Measurements from ENCODE around the gene ACTG1.

The ACTG1 gene

DNA sequence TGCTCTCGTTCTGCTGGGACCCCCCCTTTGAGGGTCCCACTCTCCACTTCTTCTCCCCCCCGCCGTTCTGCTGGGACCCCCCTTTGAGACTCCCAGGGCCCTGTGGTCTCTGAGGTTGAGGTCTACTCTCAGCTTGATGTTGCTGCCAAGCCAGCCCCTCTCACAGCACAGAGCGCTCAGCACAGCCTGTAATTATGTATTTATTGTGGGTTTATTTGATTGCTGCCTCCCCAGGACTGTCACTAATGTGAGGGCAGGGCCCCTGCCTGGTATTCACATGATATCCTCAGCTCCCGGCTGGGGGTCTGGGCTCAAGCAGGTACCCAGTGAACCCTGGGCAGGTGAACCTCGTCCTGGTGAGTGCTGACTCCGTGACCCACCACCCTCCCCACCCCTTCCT lies 35.4 kb downstream of the ACTG1 start:
- DNase-seq (ENCODE audit: insufficient read length, low spot score) (no peak), FAIRE-seq (no peak)
- TF ChIP-seq POLR2A (IDR thresholded peaks at IDR 0.05; ENCODE audit: low read depth, low read length) (no peak), PAX5 (IDR thresholded peaks at IDR 0.05; ENCODE audit: insufficient read depth, low read length, severe bottlenecking) (no peak), TAF1 (IDR thresholded peaks at IDR 0.05; ENCODE audit: low read depth, low read length) (no peak), SPI1 (IDR thresholded peaks at IDR 0.05; ENCODE audit: low read depth, low read length) (no peak), POLR2AphosphoS5 (IDR thresholded peaks at IDR 0.05; ENCODE audit: low read depth, low read length) (no peak), POU2F2 (IDR thresholded peaks at IDR 0.05; ENCODE audit: low read depth, low read length) (no peak)

DNA sequence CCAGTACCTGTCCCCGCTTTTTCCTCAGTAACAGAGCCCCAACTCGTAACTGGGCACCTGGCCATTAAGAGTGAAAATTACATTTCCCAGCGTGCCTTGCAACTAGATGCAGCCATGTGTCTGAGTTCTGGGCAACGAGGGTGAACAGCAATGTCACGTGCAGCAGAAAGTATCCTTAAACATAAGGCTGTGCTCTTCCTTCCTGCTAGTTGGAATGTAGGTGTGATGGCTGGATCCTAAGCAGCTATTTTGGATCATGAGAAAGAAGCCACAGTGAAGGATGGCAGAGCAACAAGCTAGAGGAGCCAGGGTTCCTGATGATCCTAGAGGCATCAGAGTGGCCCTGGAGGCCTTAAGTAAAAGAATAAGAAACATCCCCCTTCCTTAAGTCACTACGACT lies 36.0 kb downstream of the ACTG1 start:
- no peak for FAIRE-seq
- TF ChIP-seq POLR2AphosphoS5 (IDR thresholded peaks at IDR 0.05; ENCODE audit: low read depth, low read length) (no peak), TAF1 (IDR thresholded peaks at IDR 0.05; ENCODE audit: low read depth, low read length) (no peak), PAX5 (IDR thresholded peaks at IDR 0.05; ENCODE audit: insufficient read depth, low read length, severe bottlenecking) (no peak), POLR2A (IDR thresholded peaks at IDR 0.05; ENCODE audit: low read depth, low read length) (no peak), SPI1 (IDR thresholded peaks at IDR 0.05; ENCODE audit: low read depth, low read length) (no peak), POU2F2 (IDR thresholded peaks at IDR 0.05; ENCODE audit: low read depth, low read length) (no peak)
- no peak for DNase-seq (ENCODE audit: insufficient read length, low spot score)

DNA sequence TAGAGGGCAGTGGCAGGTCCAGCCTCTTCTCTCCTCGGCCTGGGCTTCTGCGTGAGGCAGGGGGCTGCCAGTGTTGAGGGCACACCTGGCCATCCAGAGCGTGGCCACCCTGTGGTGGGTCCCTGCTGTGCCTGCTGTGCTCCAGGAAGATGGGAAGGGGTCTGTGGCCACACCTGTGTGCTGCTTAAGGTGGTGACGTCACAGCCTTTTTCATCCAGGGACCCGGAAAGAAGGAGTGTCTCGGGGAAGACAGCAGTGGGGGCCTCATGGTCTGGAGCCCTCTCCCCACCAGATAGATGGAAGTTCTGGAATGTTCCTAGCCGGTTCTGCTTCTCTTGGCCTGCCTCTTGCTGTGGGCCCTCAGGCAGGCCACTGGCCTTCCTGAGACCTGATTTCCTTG lies 36.5 kb downstream of the ACTG1 start:
- no peak for DNase-seq (ENCODE audit: insufficient read length, low spot score)
- FAIRE-seq = no peak
- no peak for TF ChIP-seq POLR2A (IDR thresholded peaks at IDR 0.05; ENCODE audit: low read depth, low read length)

DNA sequence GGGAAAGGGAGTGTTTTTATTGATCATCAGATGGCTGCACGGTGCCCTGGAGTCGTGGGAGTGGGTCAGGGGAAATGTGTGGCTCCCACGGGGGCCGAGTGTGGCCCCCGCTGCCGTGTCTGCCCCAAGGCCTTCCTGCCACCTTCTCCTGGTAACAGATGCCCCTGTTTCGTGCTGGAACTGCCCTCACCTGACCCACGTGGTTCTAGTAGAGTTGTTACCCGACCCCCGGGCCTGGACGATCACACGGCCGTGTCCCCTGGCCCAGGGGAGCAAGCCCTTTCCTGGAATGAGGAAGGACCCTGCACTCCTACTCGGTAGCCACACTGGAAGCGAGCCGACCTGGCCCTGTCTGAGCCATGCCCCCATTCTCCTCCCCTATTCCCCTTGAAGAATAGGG lies 37.6 kb downstream of the ACTG1 start:
- FAIRE-seq (no peak), DNase-seq (ENCODE audit: insufficient read length, low spot score) (no peak)
- no peak for TF ChIP-seq TAF1 (IDR thresholded peaks at IDR 0.05; ENCODE audit: low read depth, low read length)
- no peak for TF ChIP-seq POLR2AphosphoS5 (IDR thresholded peaks at IDR 0.05; ENCODE audit: low read depth, low read length)
- no peak for TF ChIP-seq PAX5 (IDR thresholded peaks at IDR 0.05; ENCODE audit: insufficient read depth, low read length, severe bottlenecking)
- no peak for TF ChIP-seq POLR2A (IDR thresholded peaks at IDR 0.05; ENCODE audit: low read depth, low read length)
- no peak for TF ChIP-seq SPI1 (IDR thresholded peaks at IDR 0.05; ENCODE audit: low read depth, low read length)
- TF ChIP-seq POU2F2 (IDR thresholded peaks at IDR 0.05; ENCODE audit: low read depth, low read length) = no peak

DNA sequence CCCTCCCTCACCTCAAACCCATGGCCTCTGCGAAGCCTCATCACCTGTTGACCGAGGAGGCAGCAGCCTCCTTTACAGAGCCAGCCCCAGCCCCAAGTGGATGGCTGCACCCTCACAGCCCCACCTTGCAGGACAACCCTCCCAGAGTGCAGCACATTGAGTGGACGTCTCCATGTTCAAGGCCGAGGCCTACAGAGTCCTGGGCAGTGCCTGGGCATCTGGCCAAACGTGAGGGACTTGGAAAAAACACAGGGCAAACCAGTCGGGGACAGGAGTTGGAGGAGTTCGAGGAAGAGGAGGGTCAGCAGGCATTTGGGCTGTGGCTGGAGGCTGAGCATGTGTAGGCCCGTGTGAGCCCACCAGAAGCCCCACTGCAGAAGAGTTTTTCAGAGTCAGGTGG lies 39.6 kb downstream of the ACTG1 start:
- FAIRE-seq (no peak), DNase-seq (ENCODE audit: insufficient read length, low spot score) (no peak)
- no peak for TF ChIP-seq PAX5 (IDR thresholded peaks at IDR 0.05; ENCODE audit: insufficient read depth, low read length, severe bottlenecking)
- no peak for TF ChIP-seq POLR2AphosphoS5 (IDR thresholded peaks at IDR 0.05; ENCODE audit: low read depth, low read length)
- no peak for TF ChIP-seq SPI1 (IDR thresholded peaks at IDR 0.05; ENCODE audit: low read depth, low read length)
- no peak for TF ChIP-seq POU2F2 (IDR thresholded peaks at IDR 0.05; ENCODE audit: low read depth, low read length)
- no peak for TF ChIP-seq POLR2A (IDR thresholded peaks at IDR 0.05; ENCODE audit: low read depth, low read length)
- no peak for TF ChIP-seq TAF1 (IDR thresholded peaks at IDR 0.05; ENCODE audit: low read depth, low read length)

DNA sequence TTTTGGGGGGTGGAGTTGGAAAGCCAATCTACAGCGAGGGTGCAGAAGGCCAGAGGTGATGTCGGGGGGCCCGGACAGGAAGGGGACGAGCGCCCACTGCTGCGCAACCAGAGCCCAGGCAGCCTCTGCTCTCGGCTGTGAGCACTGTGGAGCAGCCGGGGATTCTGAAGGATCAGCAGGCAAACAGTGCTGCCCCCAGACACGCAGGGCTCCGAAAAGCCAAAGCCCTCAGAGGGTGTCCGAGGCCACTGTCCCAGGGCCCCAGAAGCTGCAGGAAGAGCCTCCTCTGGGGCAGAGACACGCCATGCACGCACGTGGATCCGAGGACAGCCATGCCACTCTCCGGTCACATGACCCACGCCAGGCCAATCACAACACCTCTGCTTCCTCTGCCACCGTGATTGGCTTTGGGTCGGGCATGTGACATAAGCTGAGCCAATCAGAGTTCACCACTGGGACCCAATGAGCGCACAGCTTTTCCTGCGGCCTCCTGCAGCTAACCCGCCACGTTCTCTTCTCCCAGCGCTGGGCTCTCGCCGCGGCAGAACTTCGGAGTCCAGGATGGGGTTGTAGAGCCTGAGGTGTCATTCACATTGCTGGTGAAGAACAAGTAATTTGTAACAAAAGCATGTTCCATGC lies 40.7 kb downstream of the ACTG1 start:
- TF ChIP-seq SPI1 (IDR thresholded peaks at IDR 0.05; ENCODE audit: low read depth, low read length) (no peak), POLR2AphosphoS5 (IDR thresholded peaks at IDR 0.05; ENCODE audit: low read depth, low read length) (no peak), POU2F2 (IDR thresholded peaks at IDR 0.05; ENCODE audit: low read depth, low read length) (no peak), POLR2A (IDR thresholded peaks at IDR 0.05; ENCODE audit: low read depth, low read length) (no peak), TAF1 (IDR thresholded peaks at IDR 0.05; ENCODE audit: low read depth, low read length) (no peak), PAX5 (IDR thresholded peaks at IDR 0.05; ENCODE audit: insufficient read depth, low read length, severe bottlenecking) (no peak)
- DNase-seq (ENCODE audit: insufficient read length, low spot score) (no peak), FAIRE-seq (peak; percentile 26)

DNA sequence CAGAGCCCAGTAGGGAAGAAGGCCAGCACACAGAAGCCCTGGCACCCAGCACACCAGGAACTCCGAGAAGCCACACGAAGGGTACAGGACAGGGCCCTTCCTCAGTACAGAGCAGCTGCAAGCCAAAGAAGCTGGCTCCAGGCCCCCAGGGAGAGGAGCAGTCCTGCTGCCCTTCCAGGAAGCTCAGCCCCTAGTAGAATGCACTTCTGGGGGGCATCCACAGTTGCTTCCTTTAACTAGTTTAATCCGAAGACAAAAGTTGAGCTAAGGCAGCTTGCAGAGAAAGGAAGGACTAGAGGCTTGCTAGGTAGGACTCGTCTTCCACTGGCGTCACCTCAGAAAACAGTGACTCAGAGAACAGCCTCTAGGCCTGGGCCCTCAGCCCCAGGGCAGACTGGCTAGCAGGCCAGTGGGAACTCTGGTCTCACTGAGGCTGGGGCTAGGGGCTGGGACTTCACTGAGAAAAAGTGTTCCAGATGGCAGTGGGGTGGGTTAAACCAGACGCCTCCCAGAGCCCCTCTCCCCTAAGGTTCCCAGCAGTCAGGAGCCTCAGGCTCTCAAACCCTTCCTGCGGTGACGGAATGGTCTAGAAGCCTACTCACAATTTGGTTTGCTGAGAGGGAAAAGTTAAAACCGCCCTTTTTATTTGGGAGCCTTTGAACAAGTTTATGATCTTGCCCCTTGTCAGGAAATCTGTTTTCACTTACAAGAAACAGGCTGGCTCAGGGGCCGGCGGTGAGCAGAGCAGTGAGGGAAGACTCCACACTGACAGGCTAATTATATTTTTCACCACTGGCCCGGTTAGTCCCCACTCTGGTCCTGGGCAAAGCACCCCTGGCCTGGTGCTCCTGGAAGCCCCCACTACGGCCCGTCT lies 41.4 kb downstream of the ACTG1 start:
- FAIRE-seq = no peak
- no peak for TF ChIP-seq PAX5 (IDR thresholded peaks at IDR 0.05; ENCODE audit: insufficient read depth, low read length, severe bottlenecking)
- no peak for TF ChIP-seq TAF1 (IDR thresholded peaks at IDR 0.05; ENCODE audit: low read depth, low read length)
- no peak for TF ChIP-seq POLR2A (IDR thresholded peaks at IDR 0.05; ENCODE audit: low read depth, low read length)
- no peak for TF ChIP-seq SPI1 (IDR thresholded peaks at IDR 0.05; ENCODE audit: low read depth, low read length)
- no peak for TF ChIP-seq POLR2AphosphoS5 (IDR thresholded peaks at IDR 0.05; ENCODE audit: low read depth, low read length)
- TF ChIP-seq POU2F2 (IDR thresholded peaks at IDR 0.05; ENCODE audit: low read depth, low read length) = no peak
- no peak for DNase-seq (ENCODE audit: insufficient read length, low spot score)

DNA sequence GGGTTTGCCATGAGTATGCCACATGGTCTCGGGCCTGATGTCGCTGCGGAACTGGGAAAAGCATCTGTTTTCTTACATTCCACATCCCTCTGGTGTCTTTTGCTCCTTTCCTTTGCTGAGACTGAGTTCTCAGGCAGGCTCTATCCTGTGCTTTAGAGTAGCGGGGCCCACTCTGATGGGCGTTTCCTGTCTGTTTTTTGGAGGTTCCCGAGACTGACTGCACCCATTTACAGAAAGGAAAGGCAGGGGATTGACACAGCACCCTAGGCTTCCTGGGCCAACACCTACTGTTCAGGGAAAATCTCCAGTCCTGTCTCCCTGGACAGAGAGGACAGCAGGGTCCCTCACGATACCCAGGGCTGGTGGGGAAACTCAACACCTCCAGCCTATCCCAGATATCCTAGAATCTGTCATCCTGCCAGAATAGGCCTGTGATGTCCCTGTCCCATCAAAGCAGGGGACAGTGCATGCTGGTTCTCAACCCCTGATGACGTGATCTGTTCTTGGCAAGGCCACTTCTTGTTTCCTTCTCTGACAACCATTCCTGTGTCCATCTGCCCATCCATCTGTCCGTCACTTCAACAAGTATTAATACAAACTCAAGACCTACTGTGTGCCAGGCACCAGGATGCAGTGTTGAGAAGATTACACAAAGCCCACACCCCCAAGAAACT lies 42.2 kb downstream of the ACTG1 start:
- TF ChIP-seq POLR2AphosphoS5 (IDR thresholded peaks at IDR 0.05; ENCODE audit: low read depth, low read length) = no peak
- TF ChIP-seq SPI1 (IDR thresholded peaks at IDR 0.05; ENCODE audit: low read depth, low read length) = no peak
- no peak for TF ChIP-seq TAF1 (IDR thresholded peaks at IDR 0.05; ENCODE audit: low read depth, low read length)
- TF ChIP-seq PAX5 (IDR thresholded peaks at IDR 0.05; ENCODE audit: insufficient read depth, low read length, severe bottlenecking) = no peak
- no peak for TF ChIP-seq POU2F2 (IDR thresholded peaks at IDR 0.05; ENCODE audit: low read depth, low read length)
- TF ChIP-seq POLR2A (IDR thresholded peaks at IDR 0.05; ENCODE audit: low read depth, low read length) = no peak
- no peak for FAIRE-seq

DNA sequence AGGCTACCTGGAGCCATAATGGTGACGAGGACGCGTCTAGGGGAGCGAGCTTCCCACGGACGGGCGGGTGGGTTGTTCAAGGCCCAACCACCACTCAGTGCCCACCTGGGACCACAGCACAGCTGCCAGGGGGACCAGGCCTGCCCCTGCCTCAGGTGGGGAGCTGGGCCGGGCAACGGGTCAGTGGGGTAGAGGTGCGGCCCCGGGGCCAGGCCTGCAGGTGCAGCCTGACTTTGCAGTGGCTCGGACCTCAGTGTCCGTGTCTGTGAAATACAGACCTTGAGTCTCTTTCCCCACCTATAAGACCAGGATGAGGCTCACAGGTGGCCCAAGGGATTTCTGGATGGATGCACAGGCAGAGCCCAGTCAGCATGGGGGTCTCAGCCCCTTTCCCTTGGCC lies 43.3 kb downstream of the ACTG1 start:
- no peak for DNase-seq (ENCODE audit: insufficient read length, low spot score)
- TF ChIP-seq SPI1 (IDR thresholded peaks at IDR 0.05; ENCODE audit: low read depth, low read length) (no peak), TAF1 (IDR thresholded peaks at IDR 0.05; ENCODE audit: low read depth, low read length) (no peak), POLR2A (IDR thresholded peaks at IDR 0.05; ENCODE audit: low read depth, low read length) (no peak)
- FAIRE-seq = no peak

More for the DNA sequence above, 42.2 kb downstream of the ACTG1 start:
- DNase-seq (ENCODE audit: insufficient read length, low spot score) = no peak
